ENCODE measurements around the gene CHST14. TPM values are rescaled to one million over a fixed set of nuclear protein-coding genes. Genes with fewer than 3 reads are reported as not detected.

CHST14 gene
- polyA plus RNA-seq, 1 donor: 35.6 TPM

- no peak for DNase-seq
These were observed 24.7 kb downstream of the CHST14 start for GRCh38 chr15:40495516-40495915.

DNA sequence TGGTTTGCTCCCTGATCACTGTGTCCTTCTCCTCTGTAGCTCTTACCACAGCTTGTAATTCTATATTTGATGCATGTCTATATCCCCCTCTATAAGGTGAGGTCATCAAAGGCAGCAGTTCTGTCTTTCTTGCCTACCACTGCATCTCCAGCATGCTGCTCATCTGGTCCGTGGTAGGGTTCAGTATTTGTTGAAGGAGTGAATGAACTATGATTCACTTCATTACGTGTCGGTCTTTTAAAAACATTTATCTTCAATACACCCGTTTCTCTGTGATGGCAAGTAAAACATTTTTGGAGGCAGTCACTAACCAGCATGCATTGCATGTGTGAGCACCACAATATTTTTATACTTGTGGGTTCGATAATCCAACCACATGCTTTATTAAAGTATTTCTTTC, 27.6 kb downstream of the CHST14 start:
- no peak for DNase-seq

GRCh38 chr15:40498891-40499290, 28.1 kb downstream of the CHST14 start:
- no peak for DNase-seq

GRCh38 chr15:40499931-40500330, 29.1 kb downstream of the CHST14 start:
- no peak for DNase-seq

- DNase-seq: no peak
These were observed 30.0 kb downstream of the CHST14 start for GRCh38 chr15:40500568-40501330.

DNA sequence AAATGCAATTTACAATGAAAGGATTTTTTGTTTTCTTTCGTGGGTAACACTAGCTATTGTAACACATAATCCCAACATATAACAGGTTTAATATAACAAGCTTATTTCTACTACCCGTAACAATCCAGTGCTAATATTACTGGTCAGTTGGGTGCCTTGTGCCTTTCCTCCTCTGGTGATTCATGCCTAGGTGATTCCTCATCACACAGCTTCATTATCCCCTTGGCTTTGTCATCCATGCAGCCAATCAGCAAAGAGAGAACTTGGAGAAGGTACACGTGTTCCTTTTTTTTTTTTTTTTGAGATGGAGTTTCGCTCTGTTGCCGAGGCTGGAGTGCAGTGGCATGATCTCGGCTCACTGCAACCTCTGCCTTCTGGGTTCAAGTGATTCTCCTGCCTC, 30.7 kb downstream of the CHST14 start:
- no peak for DNase-seq

GRCh38 chr15:40506964-40507571, 36.3 kb downstream of the CHST14 start:
- peak; percentile 82 for DNase-seq

GRCh38 chr15:40508216-40508615, 37.4 kb downstream of the CHST14 start:
- DNase-seq: no peak

GRCh38 chr15:40510201-40510600, 39.4 kb downstream of the CHST14 start:
- no peak for DNase-seq

DNA sequence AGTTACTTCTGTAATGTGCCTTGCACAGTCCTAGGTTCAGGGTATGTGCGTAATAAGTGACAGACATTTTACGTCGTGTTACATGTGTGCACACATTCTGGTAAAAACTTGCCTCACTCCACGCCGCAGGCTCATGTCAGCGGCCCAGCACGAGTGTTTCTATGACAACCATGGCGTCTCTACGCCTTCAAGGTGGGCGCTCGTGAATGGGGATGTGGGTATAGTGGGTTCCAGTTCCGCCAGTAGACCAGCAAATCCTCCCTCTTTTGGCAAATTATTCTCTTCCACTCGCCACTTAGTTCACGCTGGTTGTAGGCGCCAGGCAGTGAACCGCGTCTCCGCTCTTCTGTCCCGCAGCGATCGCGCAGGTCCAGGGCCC, 40.3 kb downstream of the CHST14 start:
- no peak for DNase-seq

DNA sequence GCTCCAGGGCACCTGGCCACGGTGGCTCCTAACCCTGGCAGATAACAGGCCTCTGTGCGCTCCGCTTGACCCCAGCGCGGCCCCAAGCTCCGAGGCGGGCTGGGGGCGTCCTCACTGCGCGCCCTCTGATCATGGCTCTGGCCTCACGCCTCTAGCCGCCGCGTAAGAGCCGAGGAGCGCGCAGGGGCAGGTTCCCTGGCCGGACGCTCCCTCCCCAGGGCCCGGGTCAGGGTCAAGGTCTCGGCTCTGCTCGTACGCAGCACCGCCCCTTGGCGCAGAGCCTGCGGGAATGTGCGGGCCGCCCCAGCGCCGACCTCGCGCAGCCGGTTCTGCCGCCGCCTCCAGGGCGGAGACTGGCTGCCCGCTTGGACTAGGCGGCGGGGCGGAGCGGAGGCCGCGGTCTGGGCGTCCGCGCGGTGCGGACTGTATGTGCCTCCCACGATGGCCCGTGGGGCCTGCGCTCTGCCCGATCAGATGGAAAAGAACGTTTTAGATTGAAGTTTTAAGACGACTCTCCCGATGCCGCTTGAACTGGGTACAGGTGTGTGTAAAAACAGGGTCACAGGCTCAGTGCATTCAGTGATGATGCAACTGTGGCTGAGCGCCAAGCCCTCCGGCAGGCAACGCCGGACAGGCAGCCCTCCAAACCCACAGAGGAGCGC, 40.8 kb downstream of the CHST14 start:
- DNase-seq: peak; percentile 67

DNA sequence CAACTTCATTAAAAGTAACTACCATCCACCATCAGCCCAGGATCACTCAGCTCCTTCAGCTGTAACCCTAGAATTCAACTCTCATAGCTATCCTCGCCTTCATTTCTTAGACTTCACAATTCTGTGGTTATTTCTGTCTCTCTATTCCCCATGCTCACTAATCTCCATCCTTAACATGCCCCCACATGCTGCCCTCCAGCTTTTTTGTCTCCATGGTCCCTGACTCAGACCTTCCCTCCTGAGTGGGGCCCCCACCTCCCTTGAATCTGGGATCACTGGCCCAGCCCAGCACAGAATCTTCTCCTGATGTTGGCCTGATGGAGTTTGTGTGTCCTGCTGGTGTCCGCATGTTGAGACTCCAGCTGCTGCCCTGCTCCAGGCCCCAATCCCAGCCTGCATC, 41.7 kb downstream of the CHST14 start:
- DNase-seq: no peak

GRCh38 chr15:40513609-40514008, 42.8 kb downstream of the CHST14 start:
- no peak for DNase-seq

DNA sequence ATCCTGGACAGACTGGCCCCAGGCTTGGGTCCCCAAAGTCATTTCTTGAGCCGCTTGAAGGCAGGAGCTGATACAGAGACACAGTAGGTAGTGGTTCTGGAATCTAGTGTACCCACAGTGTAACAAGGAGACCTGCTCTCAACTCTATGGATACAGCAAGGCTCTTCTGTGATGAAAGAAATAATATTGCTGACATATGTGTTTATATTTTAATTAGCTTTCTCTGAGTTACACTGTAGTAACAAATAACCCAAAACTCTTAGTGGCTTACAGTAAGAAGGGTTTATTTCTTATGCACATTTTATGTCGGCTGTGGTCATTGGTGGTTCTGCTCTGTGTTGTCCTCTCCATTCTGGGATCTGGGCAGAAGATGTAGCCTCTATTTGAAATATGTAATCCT, 45.5 kb downstream of the CHST14 start:
- no peak for DNase-seq

Other genes with a start within 250 kb of the CHST14 start
- gene PAK6, start 231.9 kb upstream of the CHST14 start, polyA plus RNA-seq (ENCODE audit: insufficient read length): 0.76 TPM
- 0.40 TPM for gene ANKRD63, start 187.9 kb upstream of the CHST14 start, polyA plus RNA-seq (ENCODE audit: insufficient read length)
- gene PLCB2, start 163.0 kb upstream of the CHST14 start, polyA plus RNA-seq (ENCODE audit: insufficient read length): 7.9 TPM
- 13.2 TPM for gene INAFM2, start 147.3 kb upstream of the CHST14 start, polyA plus RNA-seq (ENCODE audit: insufficient read length)
- gene CCDC9B, start 130.0 kb upstream of the CHST14 start, polyA plus RNA-seq (ENCODE audit: insufficient read length): 22.2 TPM
- not detected for gene PHGR1, start 120.0 kb upstream of the CHST14 start, polyA plus RNA-seq (ENCODE audit: insufficient read length)
- gene DISP2, start 112.8 kb upstream of the CHST14 start, polyA plus RNA-seq (ENCODE audit: insufficient read length): 1.4 TPM
- 16.8 TPM for gene KNSTRN, start 88.3 kb upstream of the CHST14 start, polyA plus RNA-seq (ENCODE audit: insufficient read length)
- 57.8 TPM for gene IVD, start 65.2 kb upstream of the CHST14 start, polyA plus RNA-seq (ENCODE audit: insufficient read length)
- 24.8 TPM for gene BAHD1, start 30.0 kb upstream of the CHST14 start, polyA plus RNA-seq (ENCODE audit: insufficient read length)
- gene CCDC32, start 94.1 kb downstream of the CHST14 start, polyA plus RNA-seq (ENCODE audit: insufficient read length): 21.0 TPM
- gene RPUSD2, start 98.3 kb downstream of the CHST14 start, polyA plus RNA-seq (ENCODE audit: insufficient read length): 10.5 TPM
- 9.0 TPM for gene KNL1, start 123.3 kb downstream of the CHST14 start, polyA plus RNA-seq (ENCODE audit: insufficient read length)
- 6.1 TPM for gene RAD51, start 224.2 kb downstream of the CHST14 start, polyA plus RNA-seq (ENCODE audit: insufficient read length)